ENCODE data around the gene ANKS1A. TPM values are rescaled to one million over a fixed set of nuclear protein-coding genes. Genes with fewer than 3 reads are reported as not detected.
"Not testable (repeated sequence)": the region's sequence is repeated elsewhere in the genome, so short reads cannot be mapped to it uniquely, and the experiment has no call there.

Gene ANKS1A
- total RNA-seq, 1 donor from 2014 or later, result 49.7 TPM

DNA sequence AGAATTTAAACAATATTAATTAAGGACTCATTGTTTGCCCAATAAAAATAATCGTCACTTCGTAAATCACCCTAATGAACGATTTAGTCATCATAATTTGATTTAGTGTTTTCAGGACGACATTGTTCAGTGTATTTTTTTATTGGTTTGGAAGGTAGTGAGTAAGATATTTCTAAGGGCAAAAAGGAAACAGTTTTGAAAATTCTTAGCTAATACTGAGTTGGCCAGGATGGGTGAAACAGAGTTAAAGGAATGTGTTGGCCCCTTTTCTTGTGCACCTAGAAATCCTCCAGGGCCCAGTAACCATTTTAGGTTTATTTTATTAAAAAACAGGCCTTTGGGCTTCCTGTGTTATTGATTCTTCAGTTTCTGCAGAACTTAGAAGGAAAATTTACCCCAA lies 25.3 kb downstream of the ANKS1A start:
- no peak for DNase-seq (ENCODE audit: low spot score)
- ATAC-seq, result no peak

DNA sequence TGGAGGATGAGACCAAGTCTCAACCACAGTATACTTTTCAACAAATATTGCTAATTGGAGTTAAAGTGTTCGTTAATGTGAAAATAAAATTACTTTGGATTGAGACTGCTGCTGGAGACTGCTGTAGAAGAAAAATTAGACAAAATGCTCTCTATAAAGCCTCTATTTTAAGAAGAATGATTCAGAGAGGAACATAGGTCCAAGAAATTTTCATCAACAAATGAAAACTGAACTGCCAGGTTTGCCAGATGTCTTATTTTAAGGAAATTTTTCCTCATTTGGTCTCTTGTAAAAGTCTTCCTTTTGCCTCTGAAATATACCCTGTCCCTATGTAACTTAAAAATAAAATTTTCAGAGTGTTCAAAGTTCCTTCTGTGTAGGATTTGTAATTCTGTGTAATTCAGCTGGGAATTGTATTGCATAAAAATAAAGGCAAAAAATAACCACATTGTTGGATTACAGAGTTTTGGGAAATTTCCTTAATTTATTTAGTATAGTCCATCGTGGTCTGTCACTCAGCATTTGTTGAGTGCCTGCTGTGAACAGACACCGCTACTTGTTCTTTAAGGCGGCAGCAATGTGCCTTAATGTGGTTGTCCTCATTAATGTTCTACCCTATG lies 27.4 kb downstream of the ANKS1A start:
- intact Hi-C loops (cut with DNase I), result no loop called here
- ATAC-seq, result peak; percentile 70

More for the DNA sequence above, 25.3 kb downstream of the ANKS1A start:
- intact Hi-C loops (cut with DNase I), result loop anchor here (2.0 kb wide), 1 partner anchor 32 kb away; no protein-coding TSS in a partner anchor

DNA sequence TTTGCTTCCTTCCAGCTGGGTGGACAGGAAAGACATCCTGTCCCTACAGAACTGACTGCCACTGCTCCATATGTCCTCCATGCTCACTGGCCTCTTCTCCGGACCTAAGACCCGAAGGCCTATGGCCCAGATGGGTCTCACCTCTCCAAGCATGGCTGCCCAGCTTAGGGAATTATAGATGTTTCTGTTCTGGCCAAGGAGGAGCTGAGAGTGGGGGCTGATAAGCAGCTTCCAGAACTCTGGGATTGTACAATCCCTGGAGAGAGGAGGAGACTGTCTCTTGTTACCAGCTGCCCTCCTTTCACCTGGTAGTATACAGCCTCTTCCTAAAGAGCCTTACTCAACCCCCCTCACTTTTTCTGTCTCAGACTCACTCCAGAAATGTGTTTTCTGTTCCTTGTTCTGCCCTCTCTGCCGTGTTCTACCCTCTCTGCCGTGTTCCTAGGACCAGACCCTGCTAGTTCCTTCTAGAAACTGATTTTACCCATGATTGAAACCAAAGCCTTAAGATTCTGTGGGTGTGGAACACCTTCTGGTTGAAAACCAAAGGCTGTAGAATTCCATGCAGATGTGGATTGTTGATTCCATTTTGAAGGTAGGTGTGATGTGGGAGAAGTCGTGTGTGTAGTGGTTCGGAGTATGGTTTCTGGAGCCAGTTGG lies 28.7 kb downstream of the ANKS1A start:
- intact Hi-C loops (cut with DNase I), result no loop called here
- peak; percentile 27 for ATAC-seq
- DNase-seq (ENCODE audit: low spot score), result no peak

More for the DNA sequence above, 27.4 kb downstream of the ANKS1A start:
- DNase-seq (ENCODE audit: low spot score), result no peak

DNA sequence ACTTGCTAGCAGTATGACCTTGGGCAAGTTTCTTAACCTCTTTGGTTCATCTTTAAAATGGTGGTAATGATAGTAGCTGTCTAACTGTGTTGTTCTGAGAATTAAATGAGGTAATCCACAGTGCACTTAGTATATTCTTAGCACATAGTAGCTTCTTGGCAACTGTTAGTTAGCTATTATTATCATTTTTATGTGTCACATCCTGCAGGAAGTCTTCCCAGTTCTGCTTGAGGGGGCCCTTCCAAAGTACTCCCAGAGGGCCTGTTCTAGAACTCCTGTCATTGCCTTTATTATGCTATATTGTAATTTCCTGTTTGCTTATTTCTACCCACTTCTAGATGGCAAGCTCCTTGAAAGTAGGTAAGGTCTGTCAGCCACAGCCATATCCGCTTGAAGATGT lies 30.6 kb downstream of the ANKS1A start:
- ATAC-seq, result no peak
- intact Hi-C loops (cut with DNase I), result no loop called here
- DNase-seq (ENCODE audit: low spot score), result no peak

DNA sequence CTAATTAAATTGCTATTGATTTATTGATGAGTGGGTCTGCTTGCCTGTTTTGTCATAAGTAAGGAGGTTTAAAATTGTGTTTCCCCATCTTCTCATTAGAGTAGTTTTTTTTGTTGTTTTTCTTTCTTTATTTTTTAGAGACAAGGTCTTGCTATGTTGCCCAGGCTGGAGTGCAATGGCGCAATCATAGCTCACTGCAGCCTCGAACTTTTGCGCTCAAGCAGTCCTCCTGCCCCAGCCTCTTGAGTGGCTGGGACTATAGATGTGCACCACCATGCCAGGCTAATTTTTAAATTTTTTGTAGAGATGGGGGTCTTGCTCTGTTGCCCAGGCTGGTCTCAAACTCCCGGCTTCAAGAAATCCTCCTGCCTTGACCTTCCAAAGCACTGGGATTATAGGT lies 31.0 kb downstream of the ANKS1A start:
- DNase-seq (ENCODE audit: low spot score) (no peak), ATAC-seq (no peak)
- intact Hi-C loops (cut with DNase I), result no loop called here

DNA sequence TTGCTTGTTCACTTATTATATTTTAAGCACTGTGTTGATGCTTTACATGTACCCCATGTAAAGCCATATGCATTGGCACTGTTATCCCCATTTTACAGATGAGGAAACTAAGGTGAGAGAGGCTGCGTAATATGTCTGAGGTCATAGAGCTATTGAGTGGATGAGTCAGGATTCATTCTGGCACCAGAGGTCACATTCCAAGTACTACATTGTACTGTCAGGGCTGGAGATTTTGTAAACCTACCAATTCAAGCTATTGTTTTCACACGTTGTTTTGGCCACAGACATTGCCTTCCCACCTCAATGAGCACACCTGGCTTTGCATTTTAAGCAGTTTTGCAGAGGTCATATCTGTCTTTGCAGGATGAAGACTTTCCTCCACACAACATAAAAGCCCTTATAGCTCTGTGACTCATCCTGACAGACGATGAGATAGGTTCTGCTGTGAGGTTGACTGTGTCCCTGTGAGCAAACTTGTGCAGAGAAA lies 33.2 kb downstream of the ANKS1A start:
- intact Hi-C loops (cut with DNase I), result no loop called here
- DNase-seq (ENCODE audit: low spot score) (no peak), ATAC-seq (no peak)

GRCh38 chr6:34924831-34925625 lies 36.0 kb downstream of the ANKS1A start:
- intact Hi-C loops (cut with DNase I), result no loop called here
- no peak for DNase-seq (ENCODE audit: low spot score)
- ATAC-seq, result no peak

DNA sequence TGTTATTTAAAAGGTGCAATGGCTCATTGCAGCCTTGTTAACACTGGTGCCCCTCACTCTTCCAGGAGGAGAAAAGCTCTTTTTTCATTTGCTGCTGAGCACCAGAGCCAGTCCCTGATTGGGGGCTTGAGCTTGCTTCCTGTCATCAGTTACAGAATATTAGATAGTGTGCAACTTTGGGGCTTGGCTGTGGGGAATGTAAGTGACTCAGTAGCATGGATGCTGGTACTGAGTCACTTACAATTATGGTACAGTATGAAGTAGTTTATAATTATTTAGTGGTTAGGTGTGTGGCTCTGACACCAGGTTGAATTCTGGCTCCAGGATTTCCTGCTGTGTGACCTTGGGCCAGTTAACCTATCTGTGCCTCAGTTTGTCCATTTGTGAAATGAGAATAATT lies 37.6 kb downstream of the ANKS1A start:
- DNase-seq (ENCODE audit: low spot score) (no peak), ATAC-seq (no peak)
- intact Hi-C loops (cut with DNase I), result no loop called here

DNA sequence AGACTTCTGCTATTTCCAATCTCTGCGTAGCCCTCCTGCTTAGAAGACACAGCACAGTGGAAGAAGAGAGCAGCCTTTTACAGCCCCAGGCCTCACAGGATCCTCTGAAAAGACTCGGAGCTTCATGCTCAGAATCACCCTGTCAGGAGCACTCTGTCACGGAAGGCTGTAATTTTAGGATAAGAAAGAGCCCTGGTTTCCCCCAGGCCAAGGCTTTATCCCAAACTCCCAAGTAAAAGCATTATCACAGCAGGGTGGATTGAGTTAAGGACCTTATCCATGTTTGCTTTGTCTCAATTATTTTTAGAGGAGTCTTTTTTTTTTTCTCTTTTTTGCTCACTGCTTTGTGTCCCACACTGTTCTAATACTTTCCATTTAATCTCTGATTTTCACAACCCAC lies 39.2 kb downstream of the ANKS1A start:
- no peak for DNase-seq (ENCODE audit: low spot score)
- ATAC-seq, result no peak
- intact Hi-C loops (cut with DNase I), result no loop called here

DNA sequence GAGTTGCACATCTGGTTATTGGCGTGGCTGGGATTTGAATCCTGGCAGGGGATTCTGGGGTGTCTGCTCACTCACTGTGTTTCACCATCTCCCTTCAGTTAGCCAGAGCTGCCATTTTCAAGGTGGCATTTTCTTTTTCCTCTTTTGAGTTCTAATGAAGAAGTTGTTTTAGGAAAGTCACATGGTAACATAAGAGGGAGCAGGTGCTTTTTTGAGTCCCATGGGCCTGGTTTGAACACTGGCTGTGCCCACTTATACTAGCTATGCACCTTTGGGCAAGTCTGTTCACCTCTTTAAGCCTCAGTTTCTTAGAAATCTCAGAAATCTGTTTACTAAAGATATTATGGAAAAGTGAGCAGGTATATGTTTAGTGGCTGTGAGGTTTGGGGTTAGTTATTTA lies 39.6 kb downstream of the ANKS1A start:
- intact Hi-C loops (cut with DNase I), result no loop called here
- ATAC-seq (no peak), DNase-seq (ENCODE audit: low spot score) (no peak)

DNA sequence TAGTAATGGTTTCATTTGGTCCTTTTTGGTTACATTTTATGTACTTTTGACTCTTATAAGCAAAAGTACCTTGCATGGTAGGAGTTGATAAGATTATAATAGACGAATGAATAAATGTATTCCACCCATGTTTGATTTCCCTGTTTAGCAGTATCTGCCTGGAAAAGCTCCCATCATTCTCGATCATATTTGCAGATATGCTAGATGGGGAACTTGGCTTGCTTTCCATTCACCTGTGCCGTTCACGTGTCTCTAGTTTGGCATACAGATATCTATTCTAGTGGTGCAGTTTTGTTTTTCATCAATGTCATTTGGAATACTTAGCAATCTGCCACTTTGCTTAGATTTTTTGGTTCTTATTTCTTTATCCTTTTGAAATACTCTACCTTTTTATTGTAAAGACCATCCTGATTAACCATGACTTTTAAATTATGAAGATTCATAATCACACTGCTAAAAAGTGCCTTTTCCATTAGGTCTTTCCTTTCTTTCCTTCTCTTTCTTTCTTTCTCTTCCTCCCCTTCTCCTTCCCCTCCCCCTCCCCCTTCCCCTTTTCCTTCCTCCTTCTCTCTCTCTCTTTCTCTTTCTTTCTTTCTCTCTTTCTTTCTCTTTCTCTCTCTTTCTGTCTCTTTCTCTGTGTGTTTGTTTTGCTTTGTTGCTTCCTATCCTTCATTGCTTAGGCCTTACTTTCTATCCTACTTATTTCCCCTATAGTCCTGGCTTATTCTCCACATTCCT lies 40.4 kb downstream of the ANKS1A start:
- intact Hi-C loops (cut with DNase I), result no loop called here
- no peak for DNase-seq (ENCODE audit: low spot score)
- ATAC-seq, result no peak

- no peak for DNase-seq (ENCODE audit: low spot score)
- intact Hi-C loops (cut with DNase I), result no loop called here
- ATAC-seq, result no peak
These were observed 41.2 kb downstream of the ANKS1A start for GRCh38 chr6:34930221-34930620.

DNA sequence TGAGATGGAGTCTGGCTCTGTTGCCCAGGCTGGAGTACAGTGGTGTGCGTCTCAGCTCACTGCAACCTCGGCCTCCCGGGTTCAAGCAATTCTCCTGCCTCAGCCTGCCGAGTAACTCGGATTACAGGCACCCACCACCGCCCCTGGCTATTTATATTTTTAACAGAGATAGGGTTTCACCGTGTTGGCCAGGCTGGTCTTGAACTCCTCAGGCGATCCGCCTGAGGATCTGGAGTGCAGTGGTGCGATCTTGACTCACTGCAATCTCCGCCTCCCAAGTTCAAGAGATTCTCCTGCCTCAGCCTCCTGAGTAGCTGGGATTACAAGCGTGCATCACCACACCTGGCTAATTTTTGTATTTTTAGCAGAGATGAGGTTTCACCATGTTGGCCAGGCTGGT lies 43.1 kb downstream of the ANKS1A start:
- DNase-seq (ENCODE audit: low spot score); ATAC-seq; intact Hi-C loops (cut with DNase I): not testable (repeated sequence)

DNA sequence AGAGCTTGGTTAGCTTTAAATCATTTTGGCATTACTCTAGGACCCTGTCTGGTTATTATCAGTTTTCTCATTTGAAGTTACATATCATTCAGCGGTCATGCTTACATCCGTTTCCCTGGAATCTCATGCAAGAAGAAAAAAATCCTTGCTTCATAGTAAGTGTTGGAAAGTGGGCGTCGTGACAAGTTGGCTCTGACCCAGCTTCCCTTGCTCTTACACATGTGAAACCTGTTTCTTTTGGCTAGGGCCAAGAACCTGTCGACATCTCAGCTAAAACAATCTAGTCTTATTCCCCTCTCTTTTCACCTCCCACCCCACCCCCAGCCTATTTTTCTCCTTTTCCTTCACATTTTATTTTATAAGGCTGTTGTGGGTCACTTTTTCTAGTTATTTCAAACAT lies 45.5 kb downstream of the ANKS1A start:
- intact Hi-C loops (cut with DNase I), result no loop called here
- peak; percentile 83 for ATAC-seq
- peak; percentile 87 for DNase-seq (ENCODE audit: low spot score)

- DNase-seq (ENCODE audit: low spot score) (no peak), ATAC-seq (no peak)
- intact Hi-C loops (cut with DNase I), result no loop called here
These were observed 49.2 kb downstream of the ANKS1A start for GRCh38 chr6:34938268-34938667.

DNA sequence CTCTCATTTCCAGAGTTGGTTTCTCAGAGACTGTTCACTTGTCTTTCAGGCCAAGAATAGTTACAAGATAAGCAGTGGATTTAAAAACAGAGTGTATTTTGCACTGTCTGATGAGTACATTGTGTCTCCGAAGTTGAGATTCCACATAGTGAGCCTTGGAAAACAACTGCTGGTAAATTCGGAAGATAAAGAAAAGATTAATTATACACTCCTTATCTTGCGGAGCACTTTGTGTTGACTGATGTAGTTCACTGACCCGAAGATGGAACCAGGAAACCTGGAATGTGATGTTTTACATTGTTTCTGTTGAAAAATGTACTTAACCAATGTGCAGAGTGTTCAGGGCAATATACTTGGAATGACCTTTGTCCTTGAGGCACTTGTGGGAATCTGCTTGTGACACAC lies 51.0 kb downstream of the ANKS1A start:
- intact Hi-C loops (cut with DNase I), result no loop called here
- DNase-seq (ENCODE audit: low spot score) (no peak), ATAC-seq (no peak)

GRCh38 chr6:34941421-34941820 lies 52.4 kb downstream of the ANKS1A start:
- no peak for ATAC-seq
- DNase-seq (ENCODE audit: low spot score), result no peak
- intact Hi-C loops (cut with DNase I), result no loop called here

DNA sequence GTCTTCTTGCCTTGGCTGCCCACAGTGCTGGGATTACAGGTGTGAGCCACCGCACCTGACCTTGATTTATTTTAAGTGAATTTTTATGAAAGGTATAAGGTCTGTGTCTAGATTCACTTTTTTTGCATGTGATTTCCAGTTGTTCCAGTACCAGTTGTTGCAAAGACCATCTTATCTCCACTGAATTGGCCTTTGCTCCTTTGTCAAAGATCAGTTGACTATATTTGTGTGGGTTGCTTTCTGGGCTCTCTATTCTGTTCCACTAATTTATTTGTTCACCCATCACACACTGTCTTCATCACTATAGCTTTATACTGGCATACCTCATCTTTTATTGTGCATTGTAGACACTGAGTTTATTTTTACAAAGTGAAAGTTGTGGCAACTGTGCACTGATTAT lies 56.3 kb downstream of the ANKS1A start:
- intact Hi-C loops (cut with DNase I), result no loop called here
- ATAC-seq (no peak), DNase-seq (ENCODE audit: low spot score) (no peak)

- intact Hi-C loops (cut with DNase I), result loop anchor here (2.0 kb wide), 1 partner anchor 33 kb away; no protein-coding TSS in a partner anchor
- DNase-seq (ENCODE audit: low spot score), result no peak
- no peak for ATAC-seq
These were observed 58.5 kb downstream of the ANKS1A start for GRCh38 chr6:34947561-34947960.
